HEK293 (cell line): Measurements from ENCODE around the gene SLC39A5.

ENCODE experiments used
- CTCF ChIA-PET: fragments of 350-600 bp; formaldehyde crosslinking; extraction: SDS; loops from one replicate; lab custom pipeline; 2021; ENCODE audit warnings: antibody characterized with exemption; lab: Yijun Ruan, JAX
- POLR2A ChIA-PET: fragments of 300-600 bp; formaldehyde crosslinking; extraction: SDS; loops from one replicate; lab custom pipeline; 2020; ENCODE audit warnings: antibody characterized with exemption, inconsistent platforms; lab: Yijun Ruan, JAX
- H3K27ac ChIP-seq: fragments of 200-500 bp; sonication (Bioruptor generic); 2 replicates; pipeline ENCODE4 v1.5.1; 2014; ENCODE audit warnings: low read depth, low read length, control low read depth, inconsistent platforms; ENCODE audit errors: extremely low read depth
- H3K36me3 ChIP-seq, 2 experiments: fragments of 200-500 bp in 1 of 2; sonication (Bioruptor generic) in 1 of 2; 1 replicate in 1 of 2; 2 replicates in 1 of 2; pipeline ENCODE4 v1.5.1; 2014 to 2017; ENCODE audit warnings: inconsistent platforms in 2 of 2, low read length in 2 of 2; ENCODE audit not compliant: control insufficient read depth in 2 of 2, insufficient read depth in 1 of 2
- H3K4me1 ChIP-seq: fragments of 200-500 bp; sonication (Bioruptor generic); 2 replicates; pipeline ENCODE4 v1.5.1; 2014; ENCODE audit warnings: mild to moderate bottlenecking, low read length, inconsistent platforms; ENCODE audit not compliant: control insufficient read depth, insufficient read depth
- H3K4me3 ChIP-seq: 2 replicates; pipeline ENCODE4 v1.5.1; 2011; ENCODE audit warnings: low read depth, mild to moderate bottlenecking, control low read depth, low read length, moderate library complexity
- H3K9me3 ChIP-seq: fragments of 200-500 bp; sonication (Bioruptor generic); 2 replicates; pipeline ENCODE4 v1.5.1; 2014; ENCODE audit warnings: low read depth, low read length, inconsistent platforms; ENCODE audit not compliant: control insufficient read depth, insufficient read depth
- GLIS1 ChIP-seq: fragments of 450-650 bp; formaldehyde crosslinking; IDR thresholded peaks from 2 replicates; pipeline ENCODE4 v1.5.1; 2016; ENCODE audit warnings: missing biosample characterization, missing genetic modification characterization
- HOXD13 ChIP-seq: sonication (generic); formaldehyde crosslinking; IDR thresholded peaks from 2 replicates; pipeline ENCODE4 v1.8.0; 2022; ENCODE audit warnings: missing genetic modification reagents, borderline replicate concordance
- INSM2 ChIP-seq: fragments of 450-650 bp; formaldehyde crosslinking; IDR thresholded peaks from 2 replicates; pipeline ENCODE4 v1.5.1; 2016; ENCODE audit warnings: missing biosample characterization, missing genetic modification characterization
- KLF16 ChIP-seq: fragments of 450-650 bp; formaldehyde crosslinking; IDR thresholded peaks from 2 replicates; pipeline ENCODE4 v1.5.1; 2017; ENCODE audit warnings: missing biosample characterization, missing genetic modification characterization
- PRDM1 ChIP-seq: fragments of 450-650 bp; formaldehyde crosslinking; IDR thresholded peaks from 2 replicates; pipeline ENCODE4; 2016; ENCODE audit warnings: missing biosample characterization, missing genetic modification characterization
- TCF7L2 ChIP-seq: IDR thresholded peaks from 2 replicates; pipeline ENCODE4 v1.6.1; 2011; ENCODE audit warnings: low read depth, mild to moderate bottlenecking, inconsistent platforms, low read length, moderate library complexity, borderline replicate concordance
- ZBTB44 ChIP-seq: fragments of 450-650 bp; IDR thresholded peaks from 2 replicates; pipeline ENCODE4 v1.5.1; 2018; ENCODE audit warnings: missing biosample characterization, mild to moderate bottlenecking, missing genetic modification characterization
- ZBTB48 ChIP-seq: fragments of 450-650 bp; formaldehyde crosslinking; IDR thresholded peaks from 2 replicates; pipeline ENCODE4 v1.5.1; 2016; ENCODE audit warnings: missing biosample characterization, missing genetic modification characterization
- ZFHX2 ChIP-seq: fragments of 450-650 bp; formaldehyde crosslinking; conservative IDR thresholded peaks from 2 replicates; pipeline ENCODE4 v1.5.1; 2016; ENCODE audit warnings: missing biosample characterization, missing genetic modification characterization
- ZNF10 ChIP-seq: fragments of 450-650 bp; formaldehyde crosslinking; IDR thresholded peaks from 2 replicates; pipeline ENCODE4 v1.5.1; 2017; ENCODE audit warnings: missing biosample characterization, missing genetic modification characterization
- ZNF112 ChIP-seq: fragments of 450-650 bp; formaldehyde crosslinking; IDR thresholded peaks from 2 replicates; pipeline ENCODE4 v1.5.0; 2017; ENCODE audit warnings: missing biosample characterization, missing genetic modification characterization
- ZNF121 ChIP-seq: fragments of 450-650 bp; formaldehyde crosslinking; IDR thresholded peaks from 2 replicates; pipeline ENCODE4 v1.5.1; 2016; ENCODE audit warnings: missing biosample characterization, missing genetic modification characterization
- ZNF146 ChIP-seq: fragments of 450-650 bp; formaldehyde crosslinking; IDR thresholded peaks from 2 replicates; pipeline ENCODE4 v1.5.1; 2016; ENCODE audit warnings: missing biosample characterization, missing genetic modification characterization
- ZNF221 ChIP-seq: fragments of 450-650 bp; formaldehyde crosslinking; IDR thresholded peaks from 2 replicates; pipeline ENCODE4 v1.5.1; 2017; ENCODE audit warnings: missing biosample characterization, missing genetic modification characterization, borderline replicate concordance
- ZNF26 ChIP-seq: fragments of 450-650 bp; formaldehyde crosslinking; IDR thresholded peaks from 2 replicates; pipeline ENCODE4 v1.5.1; 2016; ENCODE audit warnings: missing biosample characterization, missing genetic modification characterization
- ZNF266 ChIP-seq: fragments of 450-650 bp; formaldehyde crosslinking; IDR thresholded peaks from 2 replicates; pipeline ENCODE4 v1.5.1; 2016; ENCODE audit warnings: missing biosample characterization, missing genetic modification characterization, low read depth
- ZNF324 ChIP-seq: fragments of 450-650 bp; formaldehyde crosslinking; IDR thresholded peaks from 2 replicates; pipeline ENCODE4 v1.5.1; 2016; ENCODE audit warnings: missing biosample characterization, missing genetic modification characterization
- ZNF391 ChIP-seq: fragments of 450-650 bp; formaldehyde crosslinking; IDR thresholded peaks from 2 replicates; pipeline ENCODE4 v1.5.1; 2016; ENCODE audit warnings: low read depth, missing biosample characterization, missing genetic modification characterization, borderline replicate concordance
- ZNF426 ChIP-seq: fragments of 450-650 bp; formaldehyde crosslinking; IDR thresholded peaks from 2 replicates; pipeline ENCODE4 v1.5.1; 2017; ENCODE audit warnings: missing biosample characterization, missing genetic modification characterization, mild to moderate bottlenecking, inconsistent platforms, moderate library complexity
- ZNF555 ChIP-seq: fragments of 450-650 bp; formaldehyde crosslinking; conservative IDR thresholded peaks from 2 replicates; pipeline ENCODE4 v1.5.1; 2017; ENCODE audit warnings: missing biosample characterization, mild to moderate bottlenecking, missing genetic modification characterization, inconsistent platforms
- ZNF558 ChIP-seq: fragments of 450-650 bp; formaldehyde crosslinking; IDR thresholded peaks from 2 replicates; pipeline ENCODE4 v1.5.1; 2016; ENCODE audit warnings: missing biosample characterization, missing genetic modification characterization
- ZNF560 ChIP-seq: fragments of 450-650 bp; formaldehyde crosslinking; IDR thresholded peaks from 2 replicates; pipeline ENCODE4 v1.5.1; 2017; ENCODE audit warnings: missing biosample characterization, missing genetic modification characterization, borderline replicate concordance
- ZNF561 ChIP-seq: fragments of 450-650 bp; IDR thresholded peaks from 2 replicates; pipeline ENCODE4 v1.5.1; 2018; ENCODE audit warnings: missing biosample characterization, missing genetic modification characterization, borderline replicate concordance
- ZNF626 ChIP-seq: fragments of 450-650 bp; sonication (Bioruptor Pico); formaldehyde crosslinking; IDR thresholded peaks from 2 replicates; pipeline ENCODE4 v1.5.1; 2018; ENCODE audit warnings: missing biosample characterization, missing genetic modification characterization, inconsistent platforms
- ZNF660 ChIP-seq: fragments of 450-650 bp; IDR thresholded peaks from 2 replicates; pipeline ENCODE4 v1.5.1; 2018; ENCODE audit warnings: missing biosample characterization, mild to moderate bottlenecking, missing genetic modification characterization
- ZNF664 ChIP-seq: fragments of 450-650 bp; formaldehyde crosslinking; IDR thresholded peaks from 2 replicates; pipeline ENCODE4 v1.5.1; 2016; ENCODE audit warnings: missing biosample characterization, missing genetic modification characterization
- ZNF677 ChIP-seq: fragments of 450-650 bp; IDR thresholded peaks from 2 replicates; pipeline ENCODE4 v1.5.0; 2018; ENCODE audit warnings: missing biosample characterization, mild to moderate bottlenecking, missing genetic modification characterization, moderate library complexity
- ZNF707 ChIP-seq: fragments of 450-650 bp; formaldehyde crosslinking; IDR thresholded peaks from 2 replicates; pipeline ENCODE4 v1.5.1; 2016; ENCODE audit warnings: missing biosample characterization, missing genetic modification characterization
- ZNF777 ChIP-seq: fragments of 450-650 bp; formaldehyde crosslinking; IDR thresholded peaks from 2 replicates; pipeline ENCODE4 v1.5.1; 2017; ENCODE audit warnings: missing biosample characterization, missing genetic modification characterization, borderline replicate concordance
- ZNF843 ChIP-seq: fragments of 450-650 bp; formaldehyde crosslinking; IDR thresholded peaks from 2 replicates; pipeline ENCODE4 v1.5.1; 2016; ENCODE audit warnings: missing biosample characterization, missing genetic modification characterization
- ZSCAN30 ChIP-seq: fragments of 450-650 bp; IDR thresholded peaks from 2 replicates; pipeline ENCODE4 v1.5.1; 2018; ENCODE audit warnings: missing biosample characterization, mild to moderate bottlenecking, missing genetic modification characterization, moderate library complexity

Gene SLC39A5

GRCh38 chr12:56189099-56189917 is 40.5 kb upstream of the SLC39A5 start, which contains the start of gene SMARCC2 (continued):
- 0 out of 2 replicates have a peak, but pooled peaks have one; percentile 17 for TF ChIP-seq ZNF677 (tag by site-specific recombination)
- TF ChIP-seq PRDM1 = peak; percentile 90
- peak; percentile 80 for TF ChIP-seq ZNF660 (tag by site-specific recombination)
- TF ChIP-seq ZFHX2 (tag by site-specific recombination) = peak; percentile 76
- TF ChIP-seq ZNF221 (tag by site-specific recombination) = peak; percentile 29; the same call in 1 of the 2 replicates
- TF ChIP-seq ZNF561 (tag by site-specific recombination) = no peak
- peak; percentile 77 for TF ChIP-seq ZSCAN30 (tag by site-specific recombination)
- TF ChIP-seq TCF7L2 = no peak
- peak; percentile 44; the same call in 1 of the 2 replicates for TF ChIP-seq GLIS1
- TF ChIP-seq ZNF10 (tag by site-specific recombination) = no peak
- TF ChIP-seq ZNF777 (tag by site-specific recombination) = peak; percentile 65; the same call in 1 of the 2 replicates
- TF ChIP-seq ZNF266 (tag by site-specific recombination) = no peak

- H3K4me1 ChIP-seq = no peaks in the 10 kb centered on the region; the same call in 1 of the 2 replicates
- H3K36me3 ChIP-seq = peaks cover 12 to 22% of the 10 kb centered on the region in 2 experiments
- H3K27ac ChIP-seq = peak overlapping the region; percentile 86
- POLR2A ChIA-PET = interaction anchor here (0.6 to 5.3 kb wide), 28 partner anchors 9 to 249 kb away, joined by 3 to 59 read pairs (median 4); partner anchors contain the start of genes ANKRD52, CS, ESYT1 and MYL6
- CTCF ChIA-PET = interaction anchor here (0.5 to 6.1 kb wide), 45 partner anchors 9 to 473 kb away, joined by 3 to 86 read pairs (median 5); partner anchors contain the start of genes ANKRD52, COQ10A, ESYT1 and GLS2
- H3K4me3 ChIP-seq = peak overlapping the region; percentile 81
- no peaks in the 10 kb centered on the region for H3K9me3 ChIP-seq
- TF ChIP-seq ZNF777 (tag by site-specific recombination) (peak; percentile 37; the same call in 1 of the 2 replicates), ZNF426 (tag by site-specific recombination) (no peak), ZNF707 (tag by site-specific recombination) (0 out of 2 replicates have a peak, but pooled peaks have one; percentile 11), ZNF146 (tag by site-specific recombination) (no peak), ZNF324 (tag by site-specific recombination) (peak; percentile 98; the same call in 1 of the 2 replicates), ZBTB44 (tag by site-specific recombination) (peak; percentile 65; the same call in 1 of the 2 replicates), INSM2 (tag by site-specific recombination) (peak; percentile 76), ZNF626 (tag by site-specific recombination) (no peak), ZNF560 (tag by site-specific recombination) (no peak), ZNF558 (peak; percentile 80; the same call in 1 of the 2 replicates), HOXD13 (CRISPR knock-in tag) (no peak), ZNF112 (tag by site-specific recombination) (no peak), ZNF664 (tag by site-specific recombination) (peak; percentile 56; the same call in 1 of the 2 replicates), ZNF843 (tag by site-specific recombination) (peak; percentile 57), ZNF121 (tag by site-specific recombination) (peak; percentile 99), ZBTB48 (tag by site-specific recombination) (peak; percentile 20), ZNF391 (tag by site-specific recombination) (peak; percentile 98; the same call in 1 of the 2 replicates), KLF16 (tag by site-specific recombination) (peak; percentile 52; the same call in 1 of the 2 replicates), ZNF26 (no peak), ZNF555 (no peak)
These were observed 39.7 kb upstream of the SLC39A5 start for GRCh38 chr12:56189918-56190694.
